Fibroblast of lung (primary cell): ENCODE measurements around the gene SLC22A4. TPM values are rescaled to one million over a fixed set of nuclear protein-coding genes. Genes with fewer than 3 reads are reported as not detected.

Source experiments
- DNase-seq, 2 donors: peaks; one replicate each; pipeline versions ENCODE4 v3.0.0 to v3.0.0-alpha.2; 2010; ENCODE audit warnings: low read depth in 2 of 2
- H2AFZ ChIP-seq: 2 replicates; pipeline ENCODE4 v1.5.1; 2012; ENCODE audit warnings: low read length, control low read depth, inconsistent platforms
- H3K27ac ChIP-seq: 2 replicates; pipeline ENCODE4 v1.5.1; 2011; ENCODE audit warnings: low read length, control low read depth; ENCODE audit not compliant: insufficient read depth
- H3K27me3 ChIP-seq: 2 replicates; pipeline ENCODE4 v1.5.1; 2011; ENCODE audit warnings: mild to moderate bottlenecking, low read length; ENCODE audit not compliant: control insufficient read depth, insufficient read depth
- H3K36me3 ChIP-seq: 2 replicates; pipeline ENCODE4 v1.5.1; 2011; ENCODE audit warnings: low read length; ENCODE audit not compliant: control insufficient read depth, insufficient read depth
- H3K4me1 ChIP-seq: 2 replicates; pipeline ENCODE4 v1.5.1; 2011; ENCODE audit warnings: low read length; ENCODE audit not compliant: control insufficient read depth, insufficient read depth; ENCODE audit errors: extremely low read depth
- H3K4me2 ChIP-seq: 2 replicates; pipeline ENCODE4 v1.5.1; 2011; ENCODE audit warnings: low read length, control low read depth; ENCODE audit not compliant: insufficient read depth; ENCODE audit errors: extremely low read depth
- H3K4me3 ChIP-seq, 4 experiments: fragments of 200-600 bp in 1 of 4; sonication (generic) in 1 of 4; replicated peaks in 1 of 4; 2 replicates each; pipeline ENCODE4 v1.5.1; 2011 to 2016; ENCODE audit warnings: low read length in 4 of 4, low read depth in 3 of 4, mild to moderate bottlenecking in 3 of 4, control low read depth in 2 of 4, inconsistent platforms in 1 of 4, mixed read lengths in 1 of 4; ENCODE audit not compliant: insufficient read depth in 1 of 4; ENCODE audit errors: control extremely low read depth in 1 of 4
- H3K79me2 ChIP-seq: 2 replicates; pipeline ENCODE4 v1.5.1; 2012; ENCODE audit warnings: mild to moderate bottlenecking, low read length, inconsistent platforms; ENCODE audit not compliant: control insufficient read depth, insufficient read depth
- H3K9ac ChIP-seq: 2 replicates; pipeline ENCODE4 v1.5.1; 2011; ENCODE audit warnings: mild to moderate bottlenecking, low read length, control low read depth; ENCODE audit not compliant: insufficient read depth
- H3K9me3 ChIP-seq: 2 replicates; pipeline ENCODE4 v1.5.1; 2012; ENCODE audit warnings: low read depth, low read length; ENCODE audit not compliant: control insufficient read depth, insufficient read depth
- H4K20me1 ChIP-seq: 2 replicates; pipeline ENCODE4 v1.5.1; 2011; ENCODE audit warnings: low read length; ENCODE audit not compliant: control insufficient read depth, insufficient read depth; ENCODE audit errors: extremely low read depth
- EZH2 ChIP-seq: IDR thresholded peaks from 2 replicates; pipeline ENCODE4 v1.5.1; 2012; ENCODE audit warnings: low read length, control low read depth, mild to moderate bottlenecking; ENCODE audit errors: missing control alignments
- polyA plus RNA-seq, 2 donors: library from polyadenylated mRNA; depleted of rRNA in 1 of 2; stranded (reverse) in 1 of 2; unstranded in 1 of 2; fragments of >200 nt; gene quantifications; 2 replicates each; pipeline ENCODE4 v1.2.1, GENCODE V29; 2011 to 2012; ENCODE audit warnings: missing spikeins in 1 of 2
- total RNA-seq: library from RNA; depleted of rRNA; stranded (reverse); fragments of >200 nt; gene quantifications from 2 replicates; pipeline ENCODE4 v1.2.1, GENCODE V29; 2014
- TF ChIP-seq, protein P1 (sequence below), 2 donors: IDR thresholded peaks in 1 of 2; conservative IDR thresholded peaks in 1 of 2; 1 replicate in 1 of 2; 2 replicates in 1 of 2; pipeline ENCODE4 v1.5.1; 2011 to 2012; ENCODE audit warnings: low read length in 2 of 2, control low read depth in 1 of 2, inconsistent platforms in 1 of 2, low read depth in 1 of 2, mild to moderate bottlenecking in 1 of 2

SLC22A4 gene
- total and polyA plus RNA-seq, 2 donors (not counting 1 experiment from before 2014, with no cell fraction given) = 1.1 to 4.1 TPM

DNA sequence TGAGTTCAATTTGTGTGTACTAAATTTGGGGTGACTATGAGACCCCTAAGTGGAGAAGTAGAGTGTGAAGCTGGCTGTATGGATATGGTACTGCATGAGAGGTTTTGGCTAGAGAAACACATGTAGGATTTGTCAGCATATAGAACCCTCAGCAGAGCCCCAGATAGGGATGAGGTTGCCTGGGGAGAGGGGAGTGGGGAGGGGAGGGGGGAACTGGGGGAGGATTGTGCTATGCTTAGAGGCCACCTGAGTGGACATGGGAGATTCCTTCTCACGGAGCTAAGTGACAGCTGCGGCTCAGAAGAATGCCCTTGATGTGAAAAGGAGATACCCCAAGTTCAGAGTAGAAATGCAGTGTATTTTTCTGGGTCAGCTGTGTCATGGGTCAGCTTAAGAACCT lies 86.5 kb downstream of the SLC22A4 start:
- H3K9ac ChIP-seq = no peak overlapping the region
- no peaks in the 10 kb centered on the region for H3K27me3 ChIP-seq
- H2AFZ ChIP-seq = no peak overlapping the region
- H3K4me3 ChIP-seq = no peak overlapping the region
- H3K27ac ChIP-seq = no peak overlapping the region
- no peaks in the 10 kb centered on the region for H4K20me1 ChIP-seq
- H3K4me1 ChIP-seq = peaks cover 3% of the 10 kb centered on the region
- H3K4me2 ChIP-seq = no peak overlapping the region
- no peaks in the 10 kb centered on the region for H3K79me2 ChIP-seq
- TF ChIP-seq EZH2 = no peak
- TF ChIP-seq, protein P1, sequence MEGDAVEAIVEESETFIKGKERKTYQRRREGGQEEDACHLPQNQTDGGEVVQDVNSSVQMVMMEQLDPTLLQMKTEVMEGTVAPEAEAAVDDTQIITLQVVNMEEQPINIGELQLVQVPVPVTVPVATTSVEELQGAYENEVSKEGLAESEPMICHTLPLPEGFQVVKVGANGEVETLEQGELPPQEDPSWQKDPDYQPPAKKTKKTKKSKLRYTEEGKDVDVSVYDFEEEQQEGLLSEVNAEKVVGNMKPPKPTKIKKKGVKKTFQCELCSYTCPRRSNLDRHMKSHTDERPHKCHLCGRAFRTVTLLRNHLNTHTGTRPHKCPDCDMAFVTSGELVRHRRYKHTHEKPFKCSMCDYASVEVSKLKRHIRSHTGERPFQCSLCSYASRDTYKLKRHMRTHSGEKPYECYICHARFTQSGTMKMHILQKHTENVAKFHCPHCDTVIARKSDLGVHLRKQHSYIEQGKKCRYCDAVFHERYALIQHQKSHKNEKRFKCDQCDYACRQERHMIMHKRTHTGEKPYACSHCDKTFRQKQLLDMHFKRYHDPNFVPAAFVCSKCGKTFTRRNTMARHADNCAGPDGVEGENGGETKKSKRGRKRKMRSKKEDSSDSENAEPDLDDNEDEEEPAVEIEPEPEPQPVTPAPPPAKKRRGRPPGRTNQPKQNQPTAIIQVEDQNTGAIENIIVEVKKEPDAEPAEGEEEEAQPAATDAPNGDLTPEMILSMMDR (conservative IDR thresholded peaks at IDR 0.05 in 1 of 2, IDR thresholded peaks at IDR 0.05 in 1 of 2; ENCODE audit: low read depth in 1 of 2, low read length in 2 of 2) = no peak
- no peaks in the 10 kb centered on the region for H3K36me3 ChIP-seq
- no peaks in the 10 kb centered on the region for H3K9me3 ChIP-seq
- DNase-seq = no peak

DNA sequence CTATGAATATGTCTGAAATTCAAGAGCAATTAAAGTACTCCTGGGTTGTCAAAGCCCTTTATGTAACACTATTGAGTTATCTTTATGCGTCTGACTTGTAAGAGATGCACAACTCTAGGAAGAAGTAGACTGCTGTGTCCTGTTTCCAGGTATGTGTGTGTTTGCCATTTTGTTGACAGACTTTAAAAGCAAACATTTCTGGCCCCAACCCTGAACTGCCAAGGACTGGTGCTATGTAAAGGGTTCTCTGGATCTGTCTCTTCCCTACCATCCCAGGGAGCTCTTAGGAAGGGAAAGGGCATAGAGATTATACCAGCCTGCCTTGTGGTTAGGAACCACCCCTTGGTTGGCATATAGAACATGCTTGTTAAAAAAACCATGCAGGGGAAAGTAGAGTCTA lies 87.4 kb downstream of the SLC22A4 start:
- Histone ChIP-seq H3K79me2 (no peaks in the 10 kb centered on the region), H3K4me2 (no peak overlapping the region), H3K36me3 (no peaks in the 10 kb centered on the region), H2AFZ (no peak overlapping the region), H3K9me3 (no peaks in the 10 kb centered on the region), H3K4me3 (no peak overlapping the region), H4K20me1 (no peaks in the 10 kb centered on the region), H3K27ac (no peak overlapping the region), H3K27me3 (no peaks in the 10 kb centered on the region), H3K4me1 (peaks cover 4% of the 10 kb centered on the region), H3K9ac (no peak overlapping the region)
- TF ChIP-seq, protein P1 (conservative IDR thresholded peaks at IDR 0.05 in 1 of 2, IDR thresholded peaks at IDR 0.05 in 1 of 2; ENCODE audit: low read depth in 1 of 2, low read length in 2 of 2) = no peak
- TF ChIP-seq EZH2 = no peak
- DNase-seq = no peak

DNA sequence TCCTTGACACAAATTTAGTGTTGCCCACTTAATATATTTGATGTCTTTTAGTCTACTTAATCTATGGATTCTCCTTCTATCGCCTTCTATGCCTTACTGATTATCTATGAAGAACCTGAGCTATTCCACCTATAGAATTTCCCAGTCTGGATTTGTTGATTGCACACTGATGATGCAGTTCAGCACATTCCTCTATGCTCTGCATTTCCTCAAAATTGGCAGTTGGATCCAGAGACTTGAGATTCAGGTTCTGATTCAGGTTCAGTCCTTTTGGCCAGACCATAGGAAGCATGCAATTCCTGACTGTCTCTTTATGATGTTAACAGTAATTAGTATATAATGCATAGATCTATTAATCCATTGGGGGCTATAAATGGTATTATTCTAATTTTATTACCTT lies 89.1 kb downstream of the SLC22A4 start:
- no peaks in the 10 kb centered on the region for H3K36me3 ChIP-seq
- TF ChIP-seq EZH2 = no peak
- TF ChIP-seq, protein P1 (conservative IDR thresholded peaks at IDR 0.05 in 1 of 2, IDR thresholded peaks at IDR 0.05 in 1 of 2; ENCODE audit: low read depth in 1 of 2, low read length in 2 of 2) = no peak
- H3K27me3 ChIP-seq = no peaks in the 10 kb centered on the region
- peaks cover 15% of the 10 kb centered on the region for H3K4me1 ChIP-seq
- no peak overlapping the region for H3K4me2 ChIP-seq
- no peak overlapping the region for H3K9ac ChIP-seq
- H3K4me3 ChIP-seq = no peak overlapping the region
- DNase-seq = no peak
- no peaks in the 10 kb centered on the region for H3K9me3 ChIP-seq
- H3K79me2 ChIP-seq = no peaks in the 10 kb centered on the region
- no peak overlapping the region for H2AFZ ChIP-seq
- no peaks in the 10 kb centered on the region for H4K20me1 ChIP-seq
- no peak overlapping the region for H3K27ac ChIP-seq
